HCT116 (cell line): ENCODE data around the gene IL1R1.

Experiments used
- POLR2A ChIP-seq: IDR thresholded peaks from 2 replicates; pipeline ENCODE4 v1.7.0; 2011; ENCODE audit warnings: borderline replicate concordance; ENCODE audit not compliant: insufficient read depth, insufficient read length; ENCODE audit errors: extremely low read depth
- POLR2AphosphoS5 ChIP-seq: IDR thresholded peaks from 2 replicates; pipeline ENCODE4 v1.6.1; 2011; ENCODE audit warnings: mild to moderate bottlenecking, low read depth, low read length, moderate library complexity
- TF ChIP-seq, protein P1 (sequence below), 3 experiments: fragments of 200-600 bp in 1 of 3; sonication (generic) in 1 of 3; IDR thresholded peaks in 2 of 3; conservative IDR thresholded peaks in 1 of 3; 2 replicates each; pipeline ENCODE4 v1.5.1; 2012 to 2017; ENCODE audit warnings: low read depth in 2 of 3, low read length in 2 of 3, antibody characterized with exemption in 1 of 3, borderline replicate concordance in 1 of 3, control low read depth in 1 of 3, mild to moderate bottlenecking in 1 of 3, mixed read lengths in 1 of 3, mixed run types in 1 of 3, moderate library complexity in 1 of 3; ENCODE audit not compliant: insufficient read depth in 1 of 3
- TF ChIP-seq, protein P2 (sequence below): IDR thresholded peaks from 2 replicates; pipeline ENCODE4 v1.6.1; 2012

DNA sequence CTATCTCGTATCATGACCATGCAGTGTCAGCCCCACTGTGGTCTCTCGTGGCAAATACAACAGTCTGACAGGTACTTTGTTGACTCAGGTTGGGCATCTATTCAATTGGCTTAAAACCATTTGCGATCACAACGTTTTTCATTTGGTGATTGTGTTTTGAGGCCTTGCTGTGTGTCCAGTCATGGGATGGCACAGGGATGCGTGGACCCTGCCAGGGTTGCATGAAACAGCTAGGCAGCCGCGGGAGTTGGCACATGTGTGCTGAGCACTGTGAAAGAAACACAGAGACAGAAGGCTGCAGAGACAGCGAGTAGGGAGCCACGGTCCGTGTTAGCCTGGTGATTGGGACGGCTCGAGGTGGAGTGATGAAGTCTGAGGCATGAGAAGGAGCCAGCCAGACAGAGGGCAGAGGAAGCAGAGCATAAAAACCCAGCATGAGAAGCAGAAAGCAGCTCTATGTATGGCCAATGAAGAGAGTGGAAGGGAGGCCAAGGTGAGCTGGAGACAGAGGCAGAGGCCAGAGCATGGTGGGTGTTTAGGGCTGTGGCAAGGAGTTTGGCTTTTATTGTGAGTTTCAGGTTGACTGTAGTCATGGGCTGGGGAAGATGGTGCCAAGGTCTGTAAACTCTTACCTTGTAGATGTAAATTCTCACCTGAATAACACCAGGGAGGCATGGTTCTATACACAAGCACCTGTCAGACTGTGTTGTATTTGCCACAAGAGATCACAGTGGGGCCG lies 31.8 kb upstream of the IL1R1 start:
- TF ChIP-seq, protein P1, sequence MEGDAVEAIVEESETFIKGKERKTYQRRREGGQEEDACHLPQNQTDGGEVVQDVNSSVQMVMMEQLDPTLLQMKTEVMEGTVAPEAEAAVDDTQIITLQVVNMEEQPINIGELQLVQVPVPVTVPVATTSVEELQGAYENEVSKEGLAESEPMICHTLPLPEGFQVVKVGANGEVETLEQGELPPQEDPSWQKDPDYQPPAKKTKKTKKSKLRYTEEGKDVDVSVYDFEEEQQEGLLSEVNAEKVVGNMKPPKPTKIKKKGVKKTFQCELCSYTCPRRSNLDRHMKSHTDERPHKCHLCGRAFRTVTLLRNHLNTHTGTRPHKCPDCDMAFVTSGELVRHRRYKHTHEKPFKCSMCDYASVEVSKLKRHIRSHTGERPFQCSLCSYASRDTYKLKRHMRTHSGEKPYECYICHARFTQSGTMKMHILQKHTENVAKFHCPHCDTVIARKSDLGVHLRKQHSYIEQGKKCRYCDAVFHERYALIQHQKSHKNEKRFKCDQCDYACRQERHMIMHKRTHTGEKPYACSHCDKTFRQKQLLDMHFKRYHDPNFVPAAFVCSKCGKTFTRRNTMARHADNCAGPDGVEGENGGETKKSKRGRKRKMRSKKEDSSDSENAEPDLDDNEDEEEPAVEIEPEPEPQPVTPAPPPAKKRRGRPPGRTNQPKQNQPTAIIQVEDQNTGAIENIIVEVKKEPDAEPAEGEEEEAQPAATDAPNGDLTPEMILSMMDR (IDR thresholded peaks at IDR 0.05 in 2 of 3, conservative IDR thresholded peaks at IDR 0.05 in 1 of 3; ENCODE audit: borderline replicate concordance in 1 of 3, insufficient read depth in 1 of 3, low read depth in 2 of 3, low read length in 2 of 3), result no peak
- TF ChIP-seq, protein P2, sequence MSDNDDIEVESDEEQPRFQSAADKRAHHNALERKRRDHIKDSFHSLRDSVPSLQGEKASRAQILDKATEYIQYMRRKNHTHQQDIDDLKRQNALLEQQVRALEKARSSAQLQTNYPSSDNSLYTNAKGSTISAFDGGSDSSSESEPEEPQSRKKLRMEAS, result no peak
- TF ChIP-seq POLR2A (no peak), POLR2AphosphoS5 (no peak)
